Spleen (tissue), 7 donors: Measurements from ENCODE around the gene TMCC1.

Source experiments
- CTCF ChIP-seq, 11 experiments: fragments of 200-600 bp in 7 of 11; fragments of 450-650 bp in 4 of 11; sonication (generic) in 4 of 11; IDR thresholded peaks in 8 of 11; conservative IDR thresholded peaks in 3 of 11; 1 replicate in 7 of 11; 2 replicates in 4 of 11; pipeline versions ENCODE4 v1.4.0 to v1.8.0; 2016 to 2021; ENCODE audit warnings: antibody characterized with exemption in 11 of 11, inconsistent platforms in 4 of 11, mild to moderate bottlenecking in 1 of 11
- POLR2A ChIP-seq, 3 donors: fragments of 450-650 bp; IDR thresholded peaks; one replicate each; pipeline ENCODE4 v1.5.1; 2017; ENCODE audit warnings: antibody characterized with exemption in 3 of 3, mild to moderate bottlenecking in 1 of 3
- POLR2AphosphoS5 ChIP-seq, 3 donors: sonication (generic); formaldehyde crosslinking; IDR thresholded peaks; one replicate each; pipeline ENCODE4 v1.5.1; 2017; ENCODE audit warnings: antibody characterized with exemption in 3 of 3
- donor health status: DM: no; HTN: no; CAD: no; lungs with moderate emphysema.
- donor health status: DM: no; HTN: no; CAD: no.
- donor health status: DM: no; HTN: no; CAD: no.

- TF ChIP-seq CTCF (IDR thresholded peaks at IDR 0.05 in 8 of 11, conservative IDR thresholded peaks at IDR 0.05 in 3 of 11), result no peak
- no peak for TF ChIP-seq POLR2A (IDR thresholded peaks at IDR 0.05)
- TF ChIP-seq POLR2AphosphoS5 (IDR thresholded peaks at IDR 0.05), result no peak
Measured at GRCh38 chr3:129746629-129747028, 146.9 kb downstream of the TMCC1 start.
